Neural cell (in vitro differentiated cells): ENCODE measurements around the gene HSD17B2.

Experiments
- CTCF ChIP-seq: fragments of 450-650 bp; IDR thresholded peaks from 2 replicates; pipeline ENCODE4 v1.5.1; 2014; ENCODE audit warnings: antibody characterized with exemption, mild to moderate bottlenecking, moderate library complexity; ENCODE audit not compliant: poor library complexity, severe bottlenecking
- EZH2 ChIP-seq: fragments of 200-600, 300-800 bp; shearing (Covaris generic), sonication (generic); IDR thresholded peaks from 2 replicates; pipeline ENCODE4 v1.6.1; 2014; ENCODE audit warnings: antibody characterized with exemption, low read length, borderline replicate concordance, mild to moderate bottlenecking; ENCODE audit not compliant: insufficient read depth, poor library complexity, severe bottlenecking
- POLR2AphosphoS5 ChIP-seq: IDR thresholded peaks from 2 replicates; pipeline ENCODE4 v1.6.1; 2012
- REST ChIP-seq: IDR thresholded peaks from 2 replicates; pipeline ENCODE4 v1.6.1; 2012; ENCODE audit warnings: borderline replicate concordance

- no peak for TF ChIP-seq POLR2AphosphoS5
- TF ChIP-seq REST = no peak
- TF ChIP-seq CTCF = no peak
- no peak for TF ChIP-seq EZH2
Observed at GRCh38 chr16:82055728-82056549, 20.9 kb downstream of the HSD17B2 start.
